ENCODE data around the gene RBM6.

RBM6 gene

GRCh38 chr3:50100956-50101845 is 161.3 kb downstream of the RBM6 start:
- no peak for DNase-seq

GRCh38 chr3:50102558-50102957 is 162.6 kb downstream of the RBM6 start:
- no peak for DNase-seq

- DNase-seq: no peak
Measured at GRCh38 chr3:50111757-50112156, 171.8 kb downstream of the RBM6 start.

GRCh38 chr3:50112462-50112861 is 172.5 kb downstream of the RBM6 start:
- no peak for DNase-seq

GRCh38 chr3:50117120-50117519 is 177.2 kb downstream of the RBM6 start:
- no peak for DNase-seq

GRCh38 chr3:50118237-50118636 is 178.3 kb downstream of the RBM6 start:
- no peak for DNase-seq

GRCh38 chr3:50119786-50120185 is 179.8 kb downstream of the RBM6 start:
- no peak for DNase-seq

GRCh38 chr3:50120364-50121071 is 180.6 kb downstream of the RBM6 start:
- no peak for DNase-seq

- DNase-seq: peak; percentile 72
Measured at GRCh38 chr3:50121072-50122032, 181.4 kb downstream of the RBM6 start.

- no peak for DNase-seq
Measured at GRCh38 chr3:50122071-50122470, 182.1 kb downstream of the RBM6 start.

- DNase-seq: no peak
Measured at GRCh38 chr3:50122661-50123391, 182.9 kb downstream of the RBM6 start.

GRCh38 chr3:50123394-50124051 is 183.6 kb downstream of the RBM6 start:
- DNase-seq: no peak

GRCh38 chr3:50124052-50124799 is 184.3 kb downstream of the RBM6 start:
- DNase-seq: no peak

GRCh38 chr3:50124800-50125178 is 184.8 kb downstream of the RBM6 start:
- no peak for DNase-seq

GRCh38 chr3:50125541-50126286 is 185.8 kb downstream of the RBM6 start:
- DNase-seq: no peak

GRCh38 chr3:50126287-50127211 is 186.6 kb downstream of the RBM6 start:
- no peak for DNase-seq

All from CD4-positive, alpha-beta T cell treated with Interleukin-12 subunit alpha and Interleukin-12 subunit beta, for 1 hour (primary cell).